ENCODE measurements around the gene STX8.

The STX8 gene

DNA sequence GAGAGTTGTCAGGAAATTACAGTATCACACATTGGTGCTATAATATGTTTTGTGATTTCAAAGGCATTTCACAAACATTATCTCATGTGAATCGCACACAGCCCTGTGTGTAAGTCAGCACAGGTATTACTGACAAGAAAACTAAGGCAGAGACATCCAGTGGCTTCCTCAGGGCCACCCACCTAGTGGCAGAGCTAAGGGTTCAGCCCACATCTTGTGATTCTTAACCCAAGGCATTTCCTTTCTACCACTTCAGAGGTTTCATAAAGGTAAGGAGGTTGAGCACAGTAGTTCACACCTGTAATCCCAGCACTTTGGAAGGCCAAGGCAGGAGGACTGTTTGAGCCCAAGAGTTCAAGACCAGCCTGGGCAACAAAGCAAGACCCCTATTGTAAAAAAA is 58.2 kb downstream of the STX8 start:
- H2BK5ac ChIP-seq (ENCODE audit: low read length), result no peak overlapping the region
- H3K14ac ChIP-seq (ENCODE audit: low read length), result no peak overlapping the region
- no CpG with 5 or more reads among the region's 1 CpG for WGBS, 2 donors (ENCODE audit: extremely low coverage in 2 of 2, insufficient read length in 2 of 2, insufficient replicate concordance in 1 of 2)
- no peak overlapping the region for H3K4me3 ChIP-seq (ENCODE audit: low read length in 2 of 2)
- no peak overlapping the region for H3K27ac ChIP-seq (replicated peaks; ENCODE audit: low read length)
- H3K9ac ChIP-seq (ENCODE audit: low read depth, low read length, poor library complexity), result no peak overlapping the region
- H2BK120ac ChIP-seq (ENCODE audit: low read depth, low read length), result no peak overlapping the region
- DNase-seq (ENCODE audit: low spot score), result no peak
- no peak overlapping the region for H2BK12ac ChIP-seq (ENCODE audit: low read length)
- H3K79me1 ChIP-seq (ENCODE audit: low read depth, low read length), result no peaks in the 10 kb centered on the region
- no peak overlapping the region for H4K8ac ChIP-seq (ENCODE audit: low read depth, low read length)
- H4K91ac ChIP-seq (ENCODE audit: low read depth, low read length, poor library complexity), result no peak overlapping the region
- no peak overlapping the region for H3K23ac ChIP-seq (ENCODE audit: low read depth, low read length, poor library complexity)
- no peak overlapping the region for H2AFZ ChIP-seq (ENCODE audit: low read length)
- H3K9me3 ChIP-seq (replicated peaks in 1 of 2; ENCODE audit: control insufficient read depth in 2 of 2, insufficient read depth in 1 of 2, low read depth in 1 of 2, low read length in 2 of 2), result no peaks in the 10 kb centered on the region
- no peak overlapping the region for H3K4me2 ChIP-seq (ENCODE audit: insufficient read depth, low read length, poor library complexity, severe bottlenecking)
- no peak overlapping the region for H3K4ac ChIP-seq (ENCODE audit: low read length)
- no peaks in the 10 kb centered on the region for H3K36me3 ChIP-seq (replicated peaks in 1 of 2; ENCODE audit: control insufficient read depth in 2 of 2, insufficient read depth in 2 of 2, low read length in 2 of 2)
- H3K4me1 ChIP-seq (ENCODE audit: control insufficient read depth in 2 of 2, insufficient read depth in 1 of 2, low read depth in 1 of 2, low read length in 2 of 2), result peaks cover 9 to 24% of the 10 kb centered on the region in 2 donors
- H2AK5ac ChIP-seq (ENCODE audit: low read depth, low read length), result no peak overlapping the region
- H2BK15ac ChIP-seq (ENCODE audit: low read length), result no peak overlapping the region
- H3K18ac ChIP-seq (ENCODE audit: low read length), result no peak overlapping the region
- no peaks in the 10 kb centered on the region for H3K27me3 ChIP-seq (ENCODE audit: control insufficient read depth in 3 of 3, insufficient read depth in 3 of 3, low read depth in 1 of 3, low read length in 3 of 3)

DNA sequence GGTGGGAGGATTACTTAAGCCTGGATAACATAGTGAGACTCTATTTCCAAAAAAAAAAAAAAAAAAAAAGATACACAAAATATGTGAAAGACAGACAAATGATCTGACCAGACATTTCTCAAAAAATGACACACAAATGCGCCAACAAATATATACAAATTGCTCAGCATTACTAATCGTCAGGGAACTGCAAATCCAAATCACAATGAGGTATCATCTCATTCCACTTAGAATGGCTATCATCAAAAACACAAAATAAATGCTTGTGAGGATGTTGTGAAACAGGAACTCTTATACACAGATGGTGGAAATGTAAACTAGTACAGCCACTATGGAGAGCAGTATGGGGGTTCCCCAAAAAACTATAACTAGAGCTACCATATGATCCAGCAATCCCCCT is 62.4 kb downstream of the STX8 start:
- H2BK12ac ChIP-seq (ENCODE audit: low read length), result no peak overlapping the region
- WGBS, 2 donors (ENCODE audit: extremely low coverage in 2 of 2, insufficient read length in 2 of 2, insufficient replicate concordance in 1 of 2), result no CpG with 5 or more reads among the region's 2 CpGs
- H3K9me3 ChIP-seq (replicated peaks in 1 of 2; ENCODE audit: control insufficient read depth in 2 of 2, insufficient read depth in 1 of 2, low read depth in 1 of 2, low read length in 2 of 2), result peaks cover 0 to 5% of the 10 kb centered on the region in 2 donors
- no peak overlapping the region for H3K4ac ChIP-seq (ENCODE audit: low read length)
- H2BK120ac ChIP-seq (ENCODE audit: low read depth, low read length), result no peak overlapping the region
- no peak overlapping the region for H2AK5ac ChIP-seq (ENCODE audit: low read depth, low read length)
- H3K27ac ChIP-seq (replicated peaks; ENCODE audit: low read length), result no peak overlapping the region
- no peak overlapping the region for H2BK5ac ChIP-seq (ENCODE audit: low read length)
- H3K14ac ChIP-seq (ENCODE audit: low read length), result no peak overlapping the region
- no peak overlapping the region for H3K23ac ChIP-seq (ENCODE audit: low read depth, low read length, poor library complexity)
- no peak overlapping the region for H2BK15ac ChIP-seq (ENCODE audit: low read length)
- H2AFZ ChIP-seq (ENCODE audit: low read length), result no peak overlapping the region
- no peak overlapping the region for H4K8ac ChIP-seq (ENCODE audit: low read depth, low read length)
- H4K91ac ChIP-seq (ENCODE audit: low read depth, low read length, poor library complexity), result no peak overlapping the region
- H3K4me1 ChIP-seq (ENCODE audit: control insufficient read depth in 2 of 2, insufficient read depth in 1 of 2, low read depth in 1 of 2, low read length in 2 of 2), result no peaks in the 10 kb centered on the region
- no peaks in the 10 kb centered on the region for H3K79me1 ChIP-seq (ENCODE audit: low read depth, low read length)
- no peak overlapping the region for H3K9ac ChIP-seq (ENCODE audit: low read depth, low read length, poor library complexity)
- H3K18ac ChIP-seq (ENCODE audit: low read length), result no peak overlapping the region
- no peak overlapping the region for H3K4me2 ChIP-seq (ENCODE audit: insufficient read depth, low read length, poor library complexity, severe bottlenecking)
- no peaks in the 10 kb centered on the region for H3K27me3 ChIP-seq (ENCODE audit: control insufficient read depth in 3 of 3, insufficient read depth in 3 of 3, low read depth in 1 of 3, low read length in 3 of 3)
- H3K4me3 ChIP-seq (ENCODE audit: low read length in 2 of 2), result no peak overlapping the region
- no peaks in the 10 kb centered on the region for H3K36me3 ChIP-seq (replicated peaks in 1 of 2; ENCODE audit: control insufficient read depth in 2 of 2, insufficient read depth in 2 of 2, low read length in 2 of 2)
- DNase-seq (ENCODE audit: low spot score), result no peak

DNA sequence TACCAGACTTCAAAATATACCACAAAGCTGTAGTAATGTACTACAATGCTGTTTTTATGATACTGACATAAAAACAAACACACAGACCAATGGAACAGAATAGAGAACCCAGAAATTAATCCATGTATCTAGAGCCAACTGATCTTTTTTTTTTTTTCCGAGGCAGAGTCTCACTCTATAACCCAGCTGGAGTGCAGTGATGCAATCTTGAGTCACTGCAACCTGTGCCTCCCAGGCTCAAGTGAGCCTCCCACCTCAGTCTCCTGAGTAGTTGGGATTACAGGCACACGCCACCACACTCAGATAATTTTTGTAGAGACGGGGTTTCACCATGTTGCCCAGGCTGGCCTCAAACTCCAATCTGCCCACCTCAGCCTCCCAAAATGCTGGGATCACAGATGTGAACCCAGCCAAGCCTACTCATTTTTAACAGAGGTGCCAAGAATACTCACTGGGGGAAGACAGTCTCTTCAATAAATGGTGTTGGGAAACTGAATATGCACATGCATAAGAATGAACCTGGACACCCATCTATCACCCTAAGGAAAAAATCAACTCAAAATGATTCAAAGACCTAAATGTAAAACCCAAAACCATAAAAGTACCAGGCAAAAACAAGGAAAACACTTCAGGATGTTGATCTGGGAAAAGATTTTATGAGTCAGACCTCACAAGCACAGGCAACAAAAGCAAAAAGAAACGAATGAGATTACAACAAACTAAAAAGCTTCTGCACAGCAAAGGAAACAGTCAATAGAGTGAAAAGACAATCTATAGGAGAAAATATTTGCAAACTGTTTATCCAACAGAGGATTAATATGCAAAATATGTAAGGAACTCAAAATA is 63.1 kb downstream of the STX8 start:
- H3K4me2 ChIP-seq (ENCODE audit: insufficient read depth, low read length, poor library complexity, severe bottlenecking), result no peak overlapping the region
- H3K9ac ChIP-seq (ENCODE audit: low read depth, low read length, poor library complexity), result no peak overlapping the region
- H3K27me3 ChIP-seq (ENCODE audit: control insufficient read depth in 3 of 3, insufficient read depth in 3 of 3, low read depth in 1 of 3, low read length in 3 of 3), result no peaks in the 10 kb centered on the region
- no peaks in the 10 kb centered on the region for H3K4me1 ChIP-seq (ENCODE audit: control insufficient read depth in 2 of 2, insufficient read depth in 1 of 2, low read depth in 1 of 2, low read length in 2 of 2)
- WGBS, 2 donors (ENCODE audit: extremely low coverage in 2 of 2, insufficient read length in 2 of 2, insufficient replicate concordance in 1 of 2), result no CpG with 5 or more reads among the region's 4 CpGs
- no peak overlapping the region for H3K4ac ChIP-seq (ENCODE audit: low read length)
- DNase-seq (ENCODE audit: low spot score), result no peak
- H2BK12ac ChIP-seq (ENCODE audit: low read length), result no peak overlapping the region
- H2BK15ac ChIP-seq (ENCODE audit: low read length), result no peak overlapping the region
- no peak overlapping the region for H2BK5ac ChIP-seq (ENCODE audit: low read length)
- no peak overlapping the region for H3K27ac ChIP-seq (replicated peaks; ENCODE audit: low read length)
- no peak overlapping the region for H3K23ac ChIP-seq (ENCODE audit: low read depth, low read length, poor library complexity)
- no peaks in the 10 kb centered on the region for H3K79me1 ChIP-seq (ENCODE audit: low read depth, low read length)
- peaks cover 1 to 6% of the 10 kb centered on the region in 2 donors for H3K9me3 ChIP-seq (replicated peaks in 1 of 2; ENCODE audit: control insufficient read depth in 2 of 2, insufficient read depth in 1 of 2, low read depth in 1 of 2, low read length in 2 of 2)
- H4K91ac ChIP-seq (ENCODE audit: low read depth, low read length, poor library complexity), result no peak overlapping the region
- H4K8ac ChIP-seq (ENCODE audit: low read depth, low read length), result no peak overlapping the region
- no peak overlapping the region for H3K14ac ChIP-seq (ENCODE audit: low read length)
- no peaks in the 10 kb centered on the region for H3K36me3 ChIP-seq (replicated peaks in 1 of 2; ENCODE audit: control insufficient read depth in 2 of 2, insufficient read depth in 2 of 2, low read length in 2 of 2)
- no peak overlapping the region for H2AK5ac ChIP-seq (ENCODE audit: low read depth, low read length)
- H2BK120ac ChIP-seq (ENCODE audit: low read depth, low read length), result no peak overlapping the region
- no peak overlapping the region for H3K18ac ChIP-seq (ENCODE audit: low read length)
- H3K4me3 ChIP-seq (ENCODE audit: low read length in 2 of 2), result no peak overlapping the region
- no peak overlapping the region for H2AFZ ChIP-seq (ENCODE audit: low read length)

DNA sequence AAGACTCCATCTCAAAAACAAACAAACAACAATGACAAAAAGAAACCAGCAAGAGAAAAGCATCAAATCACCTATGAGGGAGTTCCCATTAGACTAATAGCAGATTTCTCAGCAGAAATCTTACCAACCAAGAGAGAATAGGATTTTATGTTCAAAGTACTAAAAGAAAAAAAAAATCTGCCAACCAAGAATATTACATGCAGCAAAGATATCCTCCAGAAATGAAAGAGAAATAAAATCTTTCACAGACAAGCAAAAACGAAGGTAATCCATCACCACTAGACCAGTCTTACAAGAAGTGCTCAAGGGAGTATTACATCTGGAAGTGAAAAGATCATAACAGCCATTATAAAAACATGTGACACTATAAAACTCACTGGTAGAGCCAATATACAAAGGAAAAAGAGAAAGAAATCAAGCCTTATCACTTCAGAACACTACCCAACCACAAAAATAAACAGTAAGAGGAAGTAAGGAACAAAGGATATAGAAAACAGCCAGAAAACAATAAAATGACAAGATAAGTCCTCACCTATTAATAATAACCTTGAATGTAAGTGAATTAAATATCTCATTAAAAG is 66.3 kb downstream of the STX8 start:
- no peak for DNase-seq (ENCODE audit: low spot score)
- no peak overlapping the region for H2BK5ac ChIP-seq (ENCODE audit: low read length)
- H2AK5ac ChIP-seq (ENCODE audit: low read depth, low read length), result no peak overlapping the region
- no peak overlapping the region for H4K91ac ChIP-seq (ENCODE audit: low read depth, low read length, poor library complexity)
- no peaks in the 10 kb centered on the region for H3K36me3 ChIP-seq (replicated peaks in 1 of 2; ENCODE audit: control insufficient read depth in 2 of 2, insufficient read depth in 2 of 2, low read length in 2 of 2)
- no peak overlapping the region for H4K8ac ChIP-seq (ENCODE audit: low read depth, low read length)
- no peak overlapping the region for H3K9ac ChIP-seq (ENCODE audit: low read depth, low read length, poor library complexity)
- H3K14ac ChIP-seq (ENCODE audit: low read length), result no peak overlapping the region
- H3K4me1 ChIP-seq (ENCODE audit: control insufficient read depth in 2 of 2, insufficient read depth in 1 of 2, low read depth in 1 of 2, low read length in 2 of 2), result no peaks in the 10 kb centered on the region
- H2BK120ac ChIP-seq (ENCODE audit: low read depth, low read length), result no peak overlapping the region
- H2BK12ac ChIP-seq (ENCODE audit: low read length), result no peak overlapping the region
- H2BK15ac ChIP-seq (ENCODE audit: low read length), result no peak overlapping the region
- peaks cover 3% of the 10 kb centered on the region for H3K79me1 ChIP-seq (ENCODE audit: low read depth, low read length)
- H3K4me2 ChIP-seq (ENCODE audit: insufficient read depth, low read length, poor library complexity, severe bottlenecking), result no peak overlapping the region
- H3K27me3 ChIP-seq (ENCODE audit: control insufficient read depth in 3 of 3, insufficient read depth in 3 of 3, low read depth in 1 of 3, low read length in 3 of 3), result no peaks in the 10 kb centered on the region
- H3K9me3 ChIP-seq (replicated peaks in 1 of 2; ENCODE audit: control insufficient read depth in 2 of 2, insufficient read depth in 1 of 2, low read depth in 1 of 2, low read length in 2 of 2), result peaks cover 6 to 7% of the 10 kb centered on the region in 2 donors
- H3K4me3 ChIP-seq (ENCODE audit: low read length in 2 of 2), result no peak overlapping the region
- H3K23ac ChIP-seq (ENCODE audit: low read depth, low read length, poor library complexity), result no peak overlapping the region
- H2AFZ ChIP-seq (ENCODE audit: low read length), result no peak overlapping the region
- no CpG with 5 or more reads among the region's 1 CpG for WGBS, 2 donors (ENCODE audit: extremely low coverage in 2 of 2, insufficient read length in 2 of 2, insufficient replicate concordance in 1 of 2)
- no peak overlapping the region for H3K4ac ChIP-seq (ENCODE audit: low read length)
- H3K18ac ChIP-seq (ENCODE audit: low read length), result no peak overlapping the region
- H3K27ac ChIP-seq (replicated peaks; ENCODE audit: low read length), result no peak overlapping the region
